Psoas muscle (tissue), 8 donors: ENCODE measurements around the gene NME4. TPM values are rescaled to one million over a fixed set of nuclear protein-coding genes. Genes with fewer than 3 reads are reported as not detected.

Source experiments
- ATAC-seq, 4 donors: fragments of 200-7000 bp; cut with Tn5 transposase; one replicate each; pipeline ENCODE4 v1.9.1; 2020; ENCODE audit warnings: moderate library complexity in 3 of 4, mild to moderate bottlenecking in 2 of 4
- DNase-seq, 2 donors: peaks; one replicate each; pipeline ENCODE4 v3.0.0-alpha.2; 2020
- H3K27ac ChIP-seq: fragments of 200-600 bp; one replicate; pipeline ENCODE4 v1.8.0; 2022
- H3K27me3 ChIP-seq, 3 donors: fragments of 200-600 bp in 1 of 3; one replicate each; pipeline versions ENCODE4 v1.6.1 to v1.8.0; 2013 to 2022; ENCODE audit warnings: low read length in 2 of 3, mild to moderate bottlenecking in 2 of 3, moderate library complexity in 1 of 3; ENCODE audit not compliant: insufficient read depth in 3 of 3
- H3K36me3 ChIP-seq, 2 donors: fragments of 200-600 bp in 1 of 2; one replicate each; pipeline versions ENCODE4 v1.6.1 to v1.8.0; 2013 to 2022; ENCODE audit warnings: low read depth in 1 of 2, mild to moderate bottlenecking in 1 of 2, moderate library complexity in 1 of 2; ENCODE audit not compliant: insufficient read depth in 1 of 2
- H3K4me1 ChIP-seq: fragments of 200-600 bp; one replicate; pipeline ENCODE4 v1.8.0; 2022
- H3K4me3 ChIP-seq: fragments of 200-600 bp; one replicate; pipeline ENCODE4 v1.8.0; 2022; ENCODE audit warnings: mild to moderate bottlenecking
- H3K9me3 ChIP-seq: fragments of 200-600 bp; one replicate; pipeline ENCODE4 v1.8.0; 2022
- CTCF ChIP-seq: fragments of 200-600 bp; IDR thresholded peaks from one replicate; pipeline ENCODE4 v1.8.0; 2022; ENCODE audit warnings: antibody characterized with exemption
- WGBS, 3 donors: extraction: QIAGEN DNeasy Blood & Tissue Kit; methylation state at CpG; one replicate each; pipeline versions ENCODE4 v1.1.6 to v1.1.7; 2013; 5-methylcytosine and 5-hydroxymethylcytosine counted together
- intact Hi-C, 2 donors: fragments of 100-400 bp; cut with DNase I; formaldehyde crosslinking; loops; one replicate each; pipeline versions ENCODE4 v1.11.0 to v1.14.2; 2022
- polyA plus RNA-seq, 3 donors: library from polyadenylated mRNA; stranded (reverse); fragments of 200-250 nt; gene quantifications; one replicate each; pipeline ENCODE4 v1.2.3, GENCODE V29; 2013
- total RNA-seq, 4 donors: library from RNA; stranded (reverse); fragmentation: NEBNext Ultra II Directional in 2 of 4; extraction: Animal tissue kit (Norgen Biotek cat#: 25700) in 2 of 4; gene quantifications; one replicate each; pipeline versions ENCODE4 v1.2.1 to v1.2.4, GENCODE V29; 2021 to 2023
- donor health status: healthy with polysubstance abuse.
- donor health status: DM: no; HTN: no; CAD: no; lungs with moderate emphysema.
- donor health status: Bipolar disorder and iron deficiency.
- donor health status: healthy.
- donor health status: DM: yes; HTN: yes; CAD: no.
- donor health status: DM: no; HTN: no; CAD: no.
- donor health status: DM: no; HTN: no; CAD: no.
- donor health status: DM: yes; HTN: yes; CAD: no.

Gene NME4
- total and polyA plus RNA-seq, 7 donors, result 16.0 to 39.7 (median 23.1) TPM

DNA sequence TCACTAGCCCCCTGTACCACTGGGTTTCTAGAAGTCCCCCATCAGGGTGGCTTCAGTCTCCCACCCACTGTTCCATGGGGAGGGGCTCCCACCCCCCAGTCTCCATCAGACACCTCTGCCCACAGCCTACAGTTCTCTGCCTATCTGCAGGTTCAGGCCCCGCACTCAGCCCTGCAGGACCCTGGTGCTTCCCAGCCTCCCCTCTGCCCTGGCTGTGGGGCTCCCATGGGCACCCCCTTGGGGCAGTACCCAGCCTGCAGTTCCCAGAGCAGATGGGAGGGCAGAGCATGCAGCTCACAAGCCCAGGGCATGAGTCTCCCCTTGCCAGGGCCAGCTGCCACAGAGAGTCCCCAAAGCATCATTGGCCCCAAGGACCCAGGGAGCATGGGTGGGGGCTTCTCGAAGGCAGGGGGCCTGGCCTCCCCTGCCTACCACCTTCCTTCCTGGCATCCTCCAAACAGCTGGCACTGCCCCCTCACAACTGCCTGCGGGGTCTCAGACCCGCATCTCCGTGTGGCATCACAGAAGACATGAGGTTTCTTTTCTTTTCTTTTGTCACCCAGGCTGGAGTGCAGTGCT lies 23.9 kb upstream of the NME4 start:
- ATAC-seq (no peak), DNase-seq (no peak)
- peaks cover 13% of the 10 kb centered on the region for H3K4me1 ChIP-seq
- intact Hi-C loops, result no loop called here
- no peak overlapping the region for H3K4me3 ChIP-seq
- no peak overlapping the region for H3K27ac ChIP-seq
- H3K27me3 ChIP-seq, result no peaks in the 10 kb centered on the region
- no peak for TF ChIP-seq CTCF
- peaks cover 2 to 70% of the 10 kb centered on the region in 2 donors for H3K36me3 ChIP-seq
- 86 to 91% (median 90%) methylated on average over 5 of the region's 5 CpGs for WGBS, 3 donors
- H3K9me3 ChIP-seq, result no peaks in the 10 kb centered on the region

- DNase-seq (no peak), ATAC-seq (no peak)
- H3K27me3 ChIP-seq, result no peaks in the 10 kb centered on the region
- no peak for TF ChIP-seq CTCF
- H3K4me3 ChIP-seq, result no peak overlapping the region
- peaks cover 0 to 61% of the 10 kb centered on the region in 2 donors for H3K36me3 ChIP-seq
- intact Hi-C loops, result no loop called here
- no peaks in the 10 kb centered on the region for H3K9me3 ChIP-seq
- H3K27ac ChIP-seq, result no peak overlapping the region
- WGBS, 3 donors, result 92 to 93% (median 92%) methylated on average over 43 to 44 of the region's 44 CpGs
- peaks cover 13% of the 10 kb centered on the region for H3K4me1 ChIP-seq
Measured at GRCh38 chr16:373848-374615, 23.0 kb upstream of the NME4 start.

DNA sequence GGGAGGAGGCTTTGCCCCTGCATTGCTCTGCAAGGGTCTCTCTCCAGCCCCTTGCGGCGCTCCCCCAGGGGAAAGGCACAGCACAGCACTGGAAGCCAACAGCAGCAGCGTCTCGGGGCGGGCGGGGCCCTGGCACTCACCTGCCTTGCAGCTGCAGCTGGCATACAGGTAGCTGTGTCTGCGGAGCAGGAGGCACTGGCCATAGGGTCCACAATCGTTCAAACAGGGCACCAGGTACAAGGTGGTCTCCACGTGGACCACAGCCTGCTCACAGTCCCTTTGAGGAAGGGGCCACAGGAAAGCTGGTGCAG lies 22.4 kb upstream of the NME4 start:
- no peak overlapping the region for H3K4me3 ChIP-seq
- H3K9me3 ChIP-seq, result no peaks in the 10 kb centered on the region
- ATAC-seq (no peak), DNase-seq (no peak)
- H3K27me3 ChIP-seq, result no peaks in the 10 kb centered on the region
- H3K36me3 ChIP-seq, result peaks cover 0 to 60% of the 10 kb centered on the region in 2 donors
- WGBS, 3 donors, result 92 to 95% (median 93%) methylated on average over 9 of the region's 9 CpGs
- intact Hi-C loops, result no loop called here
- peaks cover 12% of the 10 kb centered on the region for H3K4me1 ChIP-seq
- TF ChIP-seq CTCF, result no peak
- no peak overlapping the region for H3K27ac ChIP-seq

GRCh38 chr16:375212-375611 lies 21.8 kb upstream of the NME4 start:
- intact Hi-C loops, result no loop called here
- DNase-seq (no peak), ATAC-seq (no peak)
- Histone ChIP-seq H3K36me3 (peaks cover 0 to 60% of the 10 kb centered on the region in 2 donors), H3K4me1 (peaks cover 11% of the 10 kb centered on the region), H3K27me3 (no peaks in the 10 kb centered on the region), H3K9me3 (no peaks in the 10 kb centered on the region), H3K27ac (no peak overlapping the region), H3K4me3 (no peak overlapping the region)
- 93 to 97% (median 95%) methylated on average over 18 to 23 of the region's 23 CpGs for WGBS, 3 donors
- TF ChIP-seq CTCF, result no peak
